Trophoblast cell (in vitro differentiated cells and primary cell): ENCODE results near the gene MKI67.

Experiments used
- DNase-seq, 2 donors: peaks; one replicate each; pipeline ENCODE4 v3.0.0-alpha.2; 2016
- H2AFZ ChIP-seq: 2 replicates; pipeline ENCODE4 v1.6.1; 2013; ENCODE audit warnings: low read length, moderate library complexity, mild to moderate bottlenecking; ENCODE audit not compliant: insufficient read depth, poor library complexity
- H2AK5ac ChIP-seq: 2 replicates; pipeline ENCODE4 v1.6.1; 2013; ENCODE audit warnings: mild to moderate bottlenecking, low read length
- H2BK120ac ChIP-seq: 2 replicates; pipeline ENCODE4 v1.6.1; 2013; ENCODE audit warnings: low read length, mild to moderate bottlenecking, moderate library complexity; ENCODE audit not compliant: insufficient read depth, poor library complexity
- H2BK12ac ChIP-seq: 2 replicates; pipeline ENCODE4 v1.6.1; 2013; ENCODE audit warnings: mild to moderate bottlenecking, low read length, moderate library complexity
- H2BK5ac ChIP-seq: 2 replicates; pipeline ENCODE4 v1.6.1; 2013; ENCODE audit warnings: low read length, low read depth, moderate library complexity, mild to moderate bottlenecking; ENCODE audit not compliant: poor library complexity
- H3K14ac ChIP-seq: 2 replicates; pipeline ENCODE4 v1.6.1; 2013; ENCODE audit warnings: mild to moderate bottlenecking, low read length
- H3K18ac ChIP-seq: 2 replicates; pipeline ENCODE4 v1.6.1; 2013; ENCODE audit warnings: mild to moderate bottlenecking, low read length
- H3K23ac ChIP-seq: 2 replicates; pipeline ENCODE4 v1.6.1; 2013; ENCODE audit warnings: low read length
- H3K27ac ChIP-seq: 2 replicates; pipeline ENCODE4 v1.5.1; 2013; ENCODE audit warnings: low read depth, mild to moderate bottlenecking, inconsistent platforms, low read length, moderate library complexity
- H3K27me3 ChIP-seq: 2 replicates; pipeline ENCODE4 v1.6.1; 2013; ENCODE audit warnings: inconsistent platforms, mild to moderate bottlenecking, low read length, moderate library complexity; ENCODE audit not compliant: insufficient read depth
- H3K36me3 ChIP-seq, 2 experiments: 1 replicate in 1 of 2; 2 replicates in 1 of 2; pipeline ENCODE4 v1.6.1; 2013; ENCODE audit warnings: low read length in 2 of 2, mild to moderate bottlenecking in 2 of 2, moderate library complexity in 1 of 2; ENCODE audit not compliant: insufficient read depth in 2 of 2, control insufficient read depth in 1 of 2
- H3K4ac ChIP-seq: 2 replicates; pipeline ENCODE4 v1.6.1; 2013; ENCODE audit warnings: low read depth, mild to moderate bottlenecking, low read length, moderate library complexity
- H3K4me1 ChIP-seq, 2 experiments: 1 replicate in 1 of 2; 2 replicates in 1 of 2; pipeline ENCODE4 v1.6.1; 2013; ENCODE audit warnings: low read length in 2 of 2, mild to moderate bottlenecking in 2 of 2, moderate library complexity in 1 of 2; ENCODE audit not compliant: insufficient read depth in 2 of 2, control insufficient read depth in 1 of 2
- H3K4me2 ChIP-seq: 2 replicates; pipeline ENCODE4 v1.6.1; 2013; ENCODE audit warnings: inconsistent platforms, mild to moderate bottlenecking, low read length, moderate library complexity
- H3K4me3 ChIP-seq: 2 replicates; pipeline ENCODE4 v1.5.1; 2013; ENCODE audit warnings: mild to moderate bottlenecking, low read depth, low read length, inconsistent platforms
- H3K79me1 ChIP-seq: one replicate; pipeline ENCODE4 v1.6.1; 2013; ENCODE audit warnings: low read length
- H3K79me2 ChIP-seq: 2 replicates; pipeline ENCODE4 v1.6.1; 2013; ENCODE audit warnings: low read length, mild to moderate bottlenecking; ENCODE audit not compliant: control insufficient read depth, insufficient read depth, poor library complexity
- H3K9ac ChIP-seq: 2 replicates; pipeline ENCODE4 v1.6.1; 2013; ENCODE audit warnings: mild to moderate bottlenecking, low read length
- H3K9me3 ChIP-seq: 2 replicates; pipeline ENCODE4 v1.6.1; 2013; ENCODE audit warnings: low read depth, mild to moderate bottlenecking, control low read depth, inconsistent platforms, low read length; ENCODE audit not compliant: insufficient read depth
- H4K12ac ChIP-seq: 2 replicates; pipeline ENCODE4 v1.6.1; 2013; ENCODE audit warnings: low read depth, mild to moderate bottlenecking, low read length, moderate library complexity
- H4K8ac ChIP-seq: 2 replicates; pipeline ENCODE4 v1.6.1; 2013; ENCODE audit warnings: low read depth, mild to moderate bottlenecking, low read length, moderate library complexity
- H4K91ac ChIP-seq: one replicate; pipeline ENCODE4 v1.6.1; 2013; ENCODE audit warnings: low read depth, mild to moderate bottlenecking, low read length, moderate library complexity
- WGBS: extraction: QIAGEN DNeasy Blood & Tissue Kit; methylation state at CpG from one replicate; pipeline ENCODE4 v1.1.7; 2013; ENCODE audit warnings: missing lambda C conversion rate; ENCODE audit not compliant: insufficient read length, insufficient coverage; ENCODE audit errors: extremely low coverage; 5-methylcytosine and 5-hydroxymethylcytosine counted together

The MKI67 gene

DNA sequence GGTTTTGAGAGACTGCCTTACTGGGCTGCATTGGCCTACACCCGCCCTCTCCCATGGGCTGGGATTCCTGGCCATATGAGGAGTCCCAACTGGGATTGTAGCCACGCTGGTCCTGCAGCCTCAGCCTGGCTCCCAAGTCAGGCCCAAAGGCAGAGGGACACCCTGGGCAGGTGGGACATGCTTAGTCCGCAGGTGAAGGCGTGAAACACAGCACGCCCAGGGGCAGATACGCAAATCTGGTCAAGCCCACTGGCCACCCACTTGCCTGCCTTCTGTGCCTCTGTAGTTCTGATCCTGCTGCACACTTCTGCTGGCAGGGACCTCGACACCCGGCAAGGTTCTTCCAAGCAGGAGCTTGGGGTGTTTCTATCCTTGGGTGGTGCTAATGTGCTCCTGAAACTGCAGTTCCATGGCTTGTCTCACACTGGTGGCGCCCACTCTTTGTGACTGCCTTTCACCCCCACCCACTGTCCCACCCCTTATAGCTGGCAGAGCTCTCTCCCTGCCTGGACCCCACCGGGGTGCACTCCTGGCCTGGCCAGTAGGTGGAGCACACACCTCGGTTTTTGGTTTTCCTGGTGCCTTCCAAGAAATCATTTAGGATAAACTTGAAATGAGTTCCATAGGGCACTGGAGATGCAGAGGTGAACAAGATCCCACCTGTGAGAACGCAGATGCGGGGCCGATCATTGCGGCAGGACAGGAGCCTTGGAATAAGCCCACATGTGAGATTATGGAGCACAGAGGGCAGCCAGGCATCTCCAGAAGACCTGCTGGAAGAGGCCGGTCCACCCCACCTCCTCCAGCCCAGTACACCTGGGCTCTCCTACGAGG, 47.9 kb downstream of the MKI67 start:
- no peak overlapping the region for H3K23ac ChIP-seq
- WGBS: no CpG with 5 or more reads among the region's 17 CpGs
- H3K4me3 ChIP-seq: no peak overlapping the region
- H4K8ac ChIP-seq: no peak overlapping the region
- no peak overlapping the region for H4K12ac ChIP-seq
- no peaks in the 10 kb centered on the region for H3K79me2 ChIP-seq
- no peak overlapping the region for H3K4me2 ChIP-seq
- no peaks in the 10 kb centered on the region for H3K9me3 ChIP-seq
- no peak overlapping the region for H3K9ac ChIP-seq
- no peak overlapping the region for H3K14ac ChIP-seq
- H3K4me1 ChIP-seq: no peaks in the 10 kb centered on the region
- no peak overlapping the region for H3K18ac ChIP-seq
- no peaks in the 10 kb centered on the region for H3K79me1 ChIP-seq
- no peak overlapping the region for H2BK12ac ChIP-seq
- no peak overlapping the region for H2BK5ac ChIP-seq
- H2BK120ac ChIP-seq: no peak overlapping the region
- H3K27ac ChIP-seq: no peak overlapping the region
- H2AK5ac ChIP-seq: no peak overlapping the region
- H2AFZ ChIP-seq: no peak overlapping the region
- DNase-seq: peak; percentile 50 to 74
- no peaks in the 10 kb centered on the region for H3K27me3 ChIP-seq
- peaks cover 19 to 32% of the 10 kb centered on the region in 2 experiments for H3K36me3 ChIP-seq
- no peak overlapping the region for H3K4ac ChIP-seq
- H4K91ac ChIP-seq: no peak overlapping the region

DNA sequence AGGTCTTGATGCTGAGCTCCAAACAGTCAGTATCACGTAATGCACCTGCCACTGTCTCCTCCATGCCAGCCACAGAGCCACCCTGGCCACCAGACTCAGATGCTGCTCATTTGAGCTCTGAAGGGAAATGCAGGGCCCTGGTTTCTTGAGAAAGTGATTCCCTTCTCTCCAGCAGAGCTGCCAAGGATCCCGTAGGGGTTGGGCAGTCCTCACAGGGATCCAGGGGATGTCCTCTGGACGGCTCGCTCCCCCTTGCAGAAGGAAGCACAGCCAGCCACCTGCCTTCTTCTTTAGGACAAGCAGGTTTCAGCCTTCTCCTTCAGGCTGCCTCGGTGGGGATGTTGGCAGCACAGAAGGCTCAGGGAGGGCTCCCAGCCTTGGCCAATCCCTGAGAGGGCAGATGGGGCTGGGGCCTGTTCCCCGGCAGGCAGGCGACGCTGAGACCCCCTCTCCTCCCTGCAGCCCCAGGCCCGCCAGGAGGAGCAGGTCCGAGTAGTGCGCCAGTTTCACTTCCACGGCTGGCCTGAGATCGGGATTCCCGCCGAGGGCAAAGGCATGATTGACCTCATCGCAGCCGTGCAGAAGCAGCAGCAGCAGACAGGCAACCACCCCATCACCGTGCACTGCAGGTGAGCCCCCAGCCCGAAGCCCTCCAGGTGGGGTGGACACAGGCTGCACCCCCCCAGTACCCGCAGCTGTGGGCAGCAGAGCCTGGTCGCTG, 48.9 kb downstream of the MKI67 start:
- Histone ChIP-seq H3K4me1 (no peaks in the 10 kb centered on the region), H2AK5ac (no peak overlapping the region), H2AFZ (no peak overlapping the region), H3K79me1 (no peaks in the 10 kb centered on the region), H2BK5ac (no peak overlapping the region), H4K12ac (no peak overlapping the region), H3K27me3 (no peaks in the 10 kb centered on the region), H2BK12ac (no peak overlapping the region), H3K9ac (peak overlapping the region; percentile 18), H3K4me2 (no peak overlapping the region), H3K27ac (no peak overlapping the region), H3K23ac (no peak overlapping the region), H3K4ac (no peak overlapping the region), H3K36me3 (peaks cover 26 to 38% of the 10 kb centered on the region in 2 experiments), H3K79me2 (no peaks in the 10 kb centered on the region), H3K9me3 (no peaks in the 10 kb centered on the region), H3K14ac (no peak overlapping the region), H3K4me3 (no peak overlapping the region), H4K8ac (no peak overlapping the region), H4K91ac (no peak overlapping the region), H2BK120ac (no peak overlapping the region), H3K18ac (no peak overlapping the region)
- no CpG with 5 or more reads among the region's 21 CpGs for WGBS
- no peak for DNase-seq

DNA sequence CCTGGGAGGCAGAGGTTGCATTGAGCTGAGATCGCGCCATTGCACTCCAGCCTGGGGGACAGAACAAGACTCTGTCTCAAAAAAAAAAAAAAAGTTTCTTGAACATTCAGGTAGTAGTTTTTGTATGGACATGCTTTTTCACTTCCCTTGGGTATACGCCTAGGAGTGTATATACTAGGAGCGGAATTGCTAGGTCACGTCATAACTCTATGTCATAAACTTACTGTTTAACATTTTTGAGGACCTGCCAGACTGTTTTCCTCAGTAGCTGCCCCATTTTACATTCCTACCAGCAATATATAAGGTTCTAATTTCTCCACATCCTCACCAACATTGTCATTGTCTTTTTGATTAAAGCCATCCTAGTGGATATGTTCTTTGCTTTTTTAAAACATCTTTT, 51.6 kb downstream of the MKI67 start:
- no CpG with 5 or more reads among the region's 5 CpGs for WGBS
- peaks cover 33 to 49% of the 10 kb centered on the region in 2 experiments for H3K36me3 ChIP-seq
- H3K9ac ChIP-seq: no peak overlapping the region
- no peaks in the 10 kb centered on the region for H3K79me1 ChIP-seq
- no peak overlapping the region for H2BK12ac ChIP-seq
- no peak overlapping the region for H3K4ac ChIP-seq
- H3K18ac ChIP-seq: no peak overlapping the region
- no peak overlapping the region for H2AFZ ChIP-seq
- no peaks in the 10 kb centered on the region for H3K27me3 ChIP-seq
- H3K23ac ChIP-seq: no peak overlapping the region
- no peak overlapping the region for H2BK5ac ChIP-seq
- no peak overlapping the region for H3K4me3 ChIP-seq
- no peak overlapping the region for H4K8ac ChIP-seq
- no peak overlapping the region for H4K12ac ChIP-seq
- H3K4me1 ChIP-seq: no peaks in the 10 kb centered on the region
- no peak overlapping the region for H3K14ac ChIP-seq
- no peak overlapping the region for H3K27ac ChIP-seq
- DNase-seq: no peak
- no peak overlapping the region for H2BK120ac ChIP-seq
- H3K79me2 ChIP-seq: no peaks in the 10 kb centered on the region
- no peak overlapping the region for H2AK5ac ChIP-seq
- H3K4me2 ChIP-seq: no peak overlapping the region
- H3K9me3 ChIP-seq: no peaks in the 10 kb centered on the region
- H4K91ac ChIP-seq: no peak overlapping the region

DNA sequence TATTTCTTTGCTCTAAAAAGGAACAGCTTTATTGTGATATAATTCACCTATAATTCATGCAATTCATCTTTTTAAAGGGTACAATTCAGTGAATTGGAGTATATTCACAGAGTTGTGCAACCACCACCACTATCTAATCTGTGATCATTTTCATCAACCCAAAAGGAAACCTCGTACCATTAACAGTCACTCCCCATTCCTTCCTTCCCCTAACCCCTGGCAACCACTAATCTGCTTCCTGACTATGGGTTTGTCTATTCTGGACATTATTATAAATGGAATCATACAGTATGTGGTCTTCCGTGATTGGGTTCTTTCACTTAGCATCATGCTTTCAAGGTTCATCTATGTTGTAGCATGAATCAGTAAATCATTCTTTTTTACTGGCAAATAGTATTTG, 52.3 kb downstream of the MKI67 start:
- Histone ChIP-seq H4K8ac (no peak overlapping the region), H3K36me3 (peaks cover 32 to 45% of the 10 kb centered on the region in 2 experiments), H3K27me3 (no peaks in the 10 kb centered on the region), H4K12ac (no peak overlapping the region), H3K23ac (no peak overlapping the region), H2AK5ac (no peak overlapping the region), H2BK5ac (no peak overlapping the region), H3K9ac (no peak overlapping the region), H3K14ac (no peak overlapping the region), H3K9me3 (no peaks in the 10 kb centered on the region), H3K4me1 (no peaks in the 10 kb centered on the region), H3K4me2 (no peak overlapping the region), H3K79me1 (no peaks in the 10 kb centered on the region), H3K4me3 (no peak overlapping the region), H2AFZ (no peak overlapping the region), H4K91ac (no peak overlapping the region), H3K79me2 (no peaks in the 10 kb centered on the region), H3K4ac (no peak overlapping the region), H3K27ac (no peak overlapping the region), H2BK12ac (no peak overlapping the region), H2BK120ac (no peak overlapping the region), H3K18ac (no peak overlapping the region)
- no CpG with 5 or more reads among the region's 2 CpGs for WGBS
- no peak for DNase-seq
